ENCODE results near the gene DEUP1. TPM values are rescaled to one million over a fixed set of nuclear protein-coding genes. Genes with fewer than 3 reads are reported as not detected.

DEUP1 gene
- total and polyA plus RNA-seq, 4 experiments from 2014 or later, result not detected

GRCh38 chr11:93323747-93324146 is 6.8 kb upstream of the DEUP1 start:
- Mint-ChIP-seq H3K27ac (peak overlapping the region in 1 of 7 donors; percentile 41), H3K9me3 (peaks cover 0 to 10% (median 6%) of the 10 kb centered on the region in 8 donors), H3K4me3 (no peak overlapping the region), H3K27me3 (peaks cover 5 to 6% of the 10 kb centered on the region in 2 donors), H3K36me3 (no peaks in the 10 kb centered on the region), H3K4me1 (no peaks in the 10 kb centered on the region)
- ChIA-PET CTCF (ENCODE audit: partially characterized antibody) (no interaction called here), POLR2A (ENCODE audit: partially characterized antibody) (no interaction called here)
- Histone ChIP-seq H3K27me3 (ENCODE audit: insufficient read depth, low read length) (no peaks in the 10 kb centered on the region), H3K9me3 (ENCODE audit: control insufficient read depth in 1 of 2, low read length in 2 of 2) (no peaks in the 10 kb centered on the region), H3K4me3 (ENCODE audit: low read length in 2 of 2) (no peak overlapping the region), H3K36me3 (ENCODE audit: insufficient read depth, low read length) (no peaks in the 10 kb centered on the region), H3K27ac (ENCODE audit: low read depth, low read length) (no peak overlapping the region), H3K4me1 (ENCODE audit: insufficient read depth, low read length) (no peaks in the 10 kb centered on the region)
- intact Hi-C loops (cut with micrococcal nuclease), result no loop called here
- no peak for DNase-seq

GRCh38 chr11:93324500-93324899 is 6.0 kb upstream of the DEUP1 start:
- Mint-ChIP-seq H3K4me1 (peaks cover 0 to 3% (median 0%) of the 10 kb centered on the region in 4 donors), H3K9me3 (peaks cover 0 to 2% (median 1%) of the 10 kb centered on the region in 8 donors), H3K27ac (no peak overlapping the region), H3K36me3 (no peaks in the 10 kb centered on the region), H3K4me3 (no peak overlapping the region), H3K27me3 (peaks cover 3 to 9% of the 10 kb centered on the region in 2 donors)
- POLR2A ChIA-PET (ENCODE audit: partially characterized antibody), result no interaction called here
- intact Hi-C loops (cut with micrococcal nuclease), result no loop called here
- no peaks in the 10 kb centered on the region for H3K4me1 ChIP-seq (ENCODE audit: insufficient read depth, low read length)
- H3K9me3 ChIP-seq (ENCODE audit: control insufficient read depth in 1 of 2, low read length in 2 of 2), result no peaks in the 10 kb centered on the region
- CTCF ChIA-PET (ENCODE audit: partially characterized antibody), result no interaction called here
- H3K27me3 ChIP-seq (ENCODE audit: insufficient read depth, low read length), result no peaks in the 10 kb centered on the region
- no peak overlapping the region for H3K27ac ChIP-seq (ENCODE audit: low read depth, low read length)
- no peaks in the 10 kb centered on the region for H3K36me3 ChIP-seq (ENCODE audit: insufficient read depth, low read length)
- DNase-seq, result no peak
- H3K4me3 ChIP-seq (ENCODE audit: low read length in 2 of 2), result no peak overlapping the region

GRCh38 chr11:93326681-93327080 is 3.9 kb upstream of the DEUP1 start:
- CTCF ChIA-PET (ENCODE audit: partially characterized antibody), result no interaction called here
- peaks cover 5% of the 10 kb centered on the region for H3K4me1 ChIP-seq (ENCODE audit: insufficient read depth, low read length)
- Mint-ChIP-seq H3K36me3 (no peaks in the 10 kb centered on the region), H3K27ac (no peak overlapping the region), H3K27me3 (peaks cover 10 to 18% of the 10 kb centered on the region in 2 donors), H3K9me3 (peaks cover 0 to 4% (median 0%) of the 10 kb centered on the region in 8 donors), H3K4me1 (peaks cover 0 to 15% (median 4%) of the 10 kb centered on the region in 4 donors), H3K4me3 (no peak overlapping the region)
- H3K27ac ChIP-seq (ENCODE audit: low read depth, low read length), result no peak overlapping the region
- no peaks in the 10 kb centered on the region for H3K36me3 ChIP-seq (ENCODE audit: insufficient read depth, low read length)
- POLR2A ChIA-PET (ENCODE audit: partially characterized antibody), result no interaction called here
- no peaks in the 10 kb centered on the region for H3K9me3 ChIP-seq (ENCODE audit: control insufficient read depth in 1 of 2, low read length in 2 of 2)
- no peaks in the 10 kb centered on the region for H3K27me3 ChIP-seq (ENCODE audit: insufficient read depth, low read length)
- DNase-seq, result no peak
- H3K4me3 ChIP-seq (ENCODE audit: low read length in 2 of 2), result no peak overlapping the region
- intact Hi-C loops (cut with micrococcal nuclease), result no loop called here

DNA sequence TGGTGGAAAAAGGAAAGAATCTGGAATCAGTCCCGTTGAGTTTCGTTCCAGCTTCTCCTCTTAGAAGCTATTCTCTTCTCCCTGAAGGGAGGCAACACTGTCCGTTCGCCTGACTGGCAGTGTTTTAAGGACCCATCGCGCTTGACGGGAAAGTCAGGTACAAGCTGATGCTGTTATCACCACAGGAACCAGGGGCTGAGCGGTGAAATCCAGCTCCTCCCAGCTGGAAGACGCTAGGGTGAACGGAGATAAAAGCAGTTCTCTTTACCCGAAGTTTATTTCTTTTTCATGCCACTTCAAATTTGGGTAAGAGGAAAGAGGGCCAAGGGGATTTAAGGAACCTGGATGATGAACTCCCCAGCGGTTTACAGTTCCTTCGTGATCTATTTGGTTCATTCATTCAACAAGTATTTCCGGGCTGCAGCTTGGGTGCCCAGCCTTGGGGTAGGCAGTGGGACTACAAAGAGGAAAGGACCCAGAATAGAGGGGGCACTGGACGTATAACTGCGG is 551 bp upstream of the DEUP1 start:
- Mint-ChIP-seq H3K4me3 (peak overlapping the region in 7 of 8 donors; percentile 44 to 76 (median 55)), H3K27me3 (peaks cover 23 to 27% of the 10 kb centered on the region in 2 donors), H3K27ac (no peak overlapping the region), H3K4me1 (peaks cover 0 to 15% (median 4%) of the 10 kb centered on the region in 4 donors), H3K36me3 (no peaks in the 10 kb centered on the region), H3K9me3 (peaks cover 0 to 6% (median 0%) of the 10 kb centered on the region in 8 donors)
- DNase-seq, result no peak
- intact Hi-C loops (cut with micrococcal nuclease), result no loop called here
- POLR2A ChIA-PET (ENCODE audit: partially characterized antibody), result no interaction called here
- no peak overlapping the region for H3K27ac ChIP-seq (ENCODE audit: low read depth, low read length)
- no peaks in the 10 kb centered on the region for H3K27me3 ChIP-seq (ENCODE audit: insufficient read depth, low read length)
- H3K36me3 ChIP-seq (ENCODE audit: insufficient read depth, low read length), result no peaks in the 10 kb centered on the region
- CTCF ChIA-PET (ENCODE audit: partially characterized antibody), result no interaction called here
- H3K9me3 ChIP-seq (ENCODE audit: control insufficient read depth in 1 of 2, low read length in 2 of 2), result no peaks in the 10 kb centered on the region
- H3K4me1 ChIP-seq (ENCODE audit: insufficient read depth, low read length), result peaks cover 5% of the 10 kb centered on the region
- H3K4me3 ChIP-seq (ENCODE audit: low read length in 2 of 2), result no peak overlapping the region

GRCh38 chr11:93340223-93340622 is 9.7 kb downstream of the DEUP1 start:
- no peaks in the 10 kb centered on the region for H3K4me1 ChIP-seq (ENCODE audit: insufficient read depth, low read length)
- H3K27ac ChIP-seq (ENCODE audit: low read depth, low read length), result no peak overlapping the region
- no peaks in the 10 kb centered on the region for H3K36me3 ChIP-seq (ENCODE audit: insufficient read depth, low read length)
- H3K27me3 Mint-ChIP-seq, result peaks cover 2 to 3% of the 10 kb centered on the region in 2 donors
- no peaks in the 10 kb centered on the region for H3K27me3 ChIP-seq (ENCODE audit: insufficient read depth, low read length)
- H3K4me3 Mint-ChIP-seq, result peak overlapping the region in 1 of 8 donors; percentile 11
- no peak overlapping the region for H3K27ac Mint-ChIP-seq
- H3K36me3 Mint-ChIP-seq, result no peaks in the 10 kb centered on the region
- no peak overlapping the region for H3K4me3 ChIP-seq (ENCODE audit: low read length in 2 of 2)
- no peaks in the 10 kb centered on the region for H3K9me3 ChIP-seq (ENCODE audit: control insufficient read depth in 1 of 2, low read length in 2 of 2)
- intact Hi-C loops (cut with micrococcal nuclease), result no loop called here
- no peaks in the 10 kb centered on the region for H3K9me3 Mint-ChIP-seq
- CTCF ChIA-PET (ENCODE audit: partially characterized antibody), result no interaction called here
- H3K4me1 Mint-ChIP-seq, result no peaks in the 10 kb centered on the region
- POLR2A ChIA-PET (ENCODE audit: partially characterized antibody), result no interaction called here
- DNase-seq, result no peak

DNA sequence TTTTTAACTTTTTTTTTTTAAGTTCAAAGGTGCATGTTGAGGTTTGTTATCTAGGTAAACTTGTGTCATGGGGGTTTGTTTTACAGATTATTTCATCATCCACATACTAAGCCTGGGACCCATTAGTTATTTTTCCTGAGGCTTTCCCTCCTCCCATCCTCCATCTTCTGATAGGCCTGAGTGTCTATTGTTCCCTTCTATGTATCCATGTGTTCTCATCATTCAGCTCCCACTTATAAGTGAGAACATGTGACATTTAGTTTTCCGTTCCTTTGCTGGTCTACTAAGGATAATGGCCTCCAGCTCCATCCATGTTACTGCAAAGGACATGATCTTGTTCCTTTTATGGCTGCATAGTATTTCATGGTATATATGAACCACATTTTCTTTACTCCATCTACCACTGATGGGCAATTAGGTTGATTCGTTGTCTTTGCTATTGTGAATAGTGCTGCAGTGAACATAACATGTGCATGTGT is 14.4 kb downstream of the DEUP1 start:
- H3K36me3 Mint-ChIP-seq, result no peaks in the 10 kb centered on the region
- H3K27ac ChIP-seq (ENCODE audit: low read depth, low read length), result no peak overlapping the region
- H3K27ac Mint-ChIP-seq, result no peak overlapping the region
- no peak overlapping the region for H3K4me3 ChIP-seq (ENCODE audit: low read length in 2 of 2)
- ChIA-PET POLR2A (ENCODE audit: partially characterized antibody) (no interaction called here), CTCF (ENCODE audit: partially characterized antibody) (no interaction called here)
- H3K36me3 ChIP-seq (ENCODE audit: insufficient read depth, low read length), result no peaks in the 10 kb centered on the region
- no peaks in the 10 kb centered on the region for H3K4me1 Mint-ChIP-seq
- intact Hi-C loops (cut with micrococcal nuclease), result no loop called here
- DNase-seq, result no peak
- peaks cover 0 to 3% of the 10 kb centered on the region in 2 donors for H3K27me3 Mint-ChIP-seq
- H3K9me3 ChIP-seq (ENCODE audit: control insufficient read depth in 1 of 2, low read length in 2 of 2), result no peaks in the 10 kb centered on the region
- no peak overlapping the region for H3K4me3 Mint-ChIP-seq
- H3K27me3 ChIP-seq (ENCODE audit: insufficient read depth, low read length), result no peaks in the 10 kb centered on the region
- peaks cover 0 to 4% (median 0%) of the 10 kb centered on the region in 8 donors for H3K9me3 Mint-ChIP-seq
- H3K4me1 ChIP-seq (ENCODE audit: insufficient read depth, low read length), result no peaks in the 10 kb centered on the region

- DNase-seq, result no peak
- peaks cover 0 to 12% (median 2%) of the 10 kb centered on the region in 8 donors for H3K9me3 Mint-ChIP-seq
- Histone ChIP-seq H3K4me3 (ENCODE audit: low read length in 2 of 2) (no peak overlapping the region), H3K9me3 (ENCODE audit: control insufficient read depth in 1 of 2, low read length in 2 of 2) (no peaks in the 10 kb centered on the region), H3K36me3 (ENCODE audit: insufficient read depth, low read length) (no peaks in the 10 kb centered on the region), H3K4me1 (ENCODE audit: insufficient read depth, low read length) (no peaks in the 10 kb centered on the region), H3K27me3 (ENCODE audit: insufficient read depth, low read length) (no peaks in the 10 kb centered on the region), H3K27ac (ENCODE audit: low read depth, low read length) (no peak overlapping the region)
- H3K27ac Mint-ChIP-seq, result no peak overlapping the region
- no peaks in the 10 kb centered on the region for H3K36me3 Mint-ChIP-seq
- no peak overlapping the region for H3K4me3 Mint-ChIP-seq
- H3K4me1 Mint-ChIP-seq, result no peaks in the 10 kb centered on the region
- POLR2A ChIA-PET (ENCODE audit: partially characterized antibody), result no interaction called here
- intact Hi-C loops (cut with micrococcal nuclease), result no loop called here
- CTCF ChIA-PET (ENCODE audit: partially characterized antibody), result no interaction called here
- H3K27me3 Mint-ChIP-seq, result peaks cover 0 to 3% of the 10 kb centered on the region in 2 donors
Measured at GRCh38 chr11:93348930-93349329, 18.4 kb downstream of the DEUP1 start.

GRCh38 chr11:93350835-93351234 is 20.3 kb downstream of the DEUP1 start:
- H3K4me3 Mint-ChIP-seq, result no peak overlapping the region
- intact Hi-C loops (cut with micrococcal nuclease), result no loop called here
- DNase-seq, result no peak

More at GRCh38 chr11:93350835-93351234, 20.3 kb downstream of the DEUP1 start:
- Mint-ChIP-seq H3K36me3 (no peaks in the 10 kb centered on the region), H3K27ac (no peak overlapping the region), H3K27me3 (peaks cover 0 to 1% of the 10 kb centered on the region in 2 donors), H3K9me3 (peaks cover 4 to 19% (median 8%) of the 10 kb centered on the region in 8 donors), H3K4me1 (no peaks in the 10 kb centered on the region)
- Histone ChIP-seq H3K4me3 (ENCODE audit: low read length in 2 of 2) (no peak overlapping the region), H3K27me3 (ENCODE audit: insufficient read depth, low read length) (no peaks in the 10 kb centered on the region), H3K9me3 (ENCODE audit: control insufficient read depth in 1 of 2, low read length in 2 of 2) (no peaks in the 10 kb centered on the region), H3K27ac (ENCODE audit: low read depth, low read length) (no peak overlapping the region), H3K4me1 (ENCODE audit: insufficient read depth, low read length) (no peaks in the 10 kb centered on the region), H3K36me3 (ENCODE audit: insufficient read depth, low read length) (no peaks in the 10 kb centered on the region)
- CTCF ChIA-PET (ENCODE audit: partially characterized antibody), result no interaction called here
- POLR2A ChIA-PET (ENCODE audit: partially characterized antibody), result no interaction called here
